Duodenal mucosa (tissue), 2 donors: ENCODE results near the gene METTL22.

Source experiments
- H3K27ac ChIP-seq: one replicate; pipeline ENCODE4 v1.7.0; 2013; ENCODE audit warnings: low read depth, low read length
- H3K27me3 ChIP-seq, 2 donors: one replicate each; pipeline ENCODE4 v1.7.0; 2013; ENCODE audit warnings: low read length in 2 of 2, control low read depth in 1 of 2; ENCODE audit not compliant: insufficient read depth in 2 of 2, control insufficient read depth in 1 of 2
- H3K36me3 ChIP-seq, 2 donors: one replicate each; pipeline ENCODE4 v1.7.0; 2013; ENCODE audit warnings: low read length in 2 of 2, control low read depth in 1 of 2; ENCODE audit not compliant: insufficient read depth in 2 of 2, control insufficient read depth in 1 of 2
- H3K4me1 ChIP-seq, 2 donors: one replicate each; pipeline ENCODE4 v1.7.0; 2013; ENCODE audit warnings: low read length in 2 of 2, control low read depth in 1 of 2; ENCODE audit not compliant: insufficient read depth in 2 of 2, control insufficient read depth in 1 of 2
- H3K4me3 ChIP-seq, 2 donors: one replicate each; pipeline ENCODE4 v1.7.0; 2013; ENCODE audit warnings: low read length in 2 of 2, low read depth in 1 of 2
- H3K9ac ChIP-seq, 2 donors: one replicate each; pipeline ENCODE4 v1.7.0; 2013; ENCODE audit warnings: low read length in 2 of 2, low read depth in 1 of 2
- H3K9me3 ChIP-seq, 2 donors: one replicate each; pipeline ENCODE4 v1.7.0; 2013; ENCODE audit warnings: low read length in 2 of 2, control low read depth in 1 of 2; ENCODE audit not compliant: control insufficient read depth in 1 of 2

METTL22 gene

GRCh38 chr16:8583199-8583598, 38.3 kb upstream of the METTL22 start:
- H3K36me3 ChIP-seq: no peaks in the 10 kb centered on the region
- H3K4me3 ChIP-seq: no peak overlapping the region
- no peaks in the 10 kb centered on the region for H3K9me3 ChIP-seq
- H3K9ac ChIP-seq: no peak overlapping the region
- H3K4me1 ChIP-seq: no peaks in the 10 kb centered on the region
- no peak overlapping the region for H3K27ac ChIP-seq
- H3K27me3 ChIP-seq: peaks cover 4 to 8% of the 10 kb centered on the region in 2 donors

GRCh38 chr16:8583732-8584131, 37.8 kb upstream of the METTL22 start:
- no peaks in the 10 kb centered on the region for H3K4me1 ChIP-seq
- H3K27me3 ChIP-seq: peaks cover 10 to 13% of the 10 kb centered on the region in 2 donors
- no peaks in the 10 kb centered on the region for H3K36me3 ChIP-seq
- H3K9me3 ChIP-seq: no peaks in the 10 kb centered on the region
- H3K27ac ChIP-seq: no peak overlapping the region
- H3K4me3 ChIP-seq: no peak overlapping the region
- no peak overlapping the region for H3K9ac ChIP-seq

DNA sequence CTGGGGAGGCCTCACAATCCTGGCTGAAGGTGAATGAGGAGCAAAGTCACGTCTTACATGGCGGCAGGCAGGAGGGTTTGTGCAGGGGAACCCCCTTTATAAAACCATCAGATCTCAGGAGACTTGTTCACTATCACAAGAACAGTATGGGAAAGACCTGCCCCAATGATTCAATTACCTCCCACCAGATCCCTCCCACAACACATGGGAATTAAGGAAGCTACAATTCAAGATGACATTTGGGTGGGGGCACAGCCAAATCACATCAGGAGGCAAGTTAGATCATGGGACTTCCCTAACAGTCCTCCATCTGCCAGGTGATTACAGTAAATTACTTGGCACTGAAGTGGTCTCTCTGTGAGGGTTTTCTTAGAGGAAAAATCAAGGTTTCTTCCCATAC, 36.5 kb upstream of the METTL22 start:
- Histone ChIP-seq H3K4me3 (no peak overlapping the region), H3K9me3 (no peaks in the 10 kb centered on the region), H3K27me3 (peaks cover 21 to 26% of the 10 kb centered on the region in 2 donors), H3K9ac (no peak overlapping the region), H3K27ac (no peak overlapping the region), H3K36me3 (no peaks in the 10 kb centered on the region), H3K4me1 (no peaks in the 10 kb centered on the region)

GRCh38 chr16:8585857-8586256, 35.6 kb upstream of the METTL22 start:
- no peaks in the 10 kb centered on the region for H3K36me3 ChIP-seq
- H3K9ac ChIP-seq: no peak overlapping the region
- no peaks in the 10 kb centered on the region for H3K4me1 ChIP-seq
- no peaks in the 10 kb centered on the region for H3K9me3 ChIP-seq
- no peak overlapping the region for H3K27ac ChIP-seq
- no peak overlapping the region for H3K4me3 ChIP-seq
- peaks cover 29 to 34% of the 10 kb centered on the region in 2 donors for H3K27me3 ChIP-seq

DNA sequence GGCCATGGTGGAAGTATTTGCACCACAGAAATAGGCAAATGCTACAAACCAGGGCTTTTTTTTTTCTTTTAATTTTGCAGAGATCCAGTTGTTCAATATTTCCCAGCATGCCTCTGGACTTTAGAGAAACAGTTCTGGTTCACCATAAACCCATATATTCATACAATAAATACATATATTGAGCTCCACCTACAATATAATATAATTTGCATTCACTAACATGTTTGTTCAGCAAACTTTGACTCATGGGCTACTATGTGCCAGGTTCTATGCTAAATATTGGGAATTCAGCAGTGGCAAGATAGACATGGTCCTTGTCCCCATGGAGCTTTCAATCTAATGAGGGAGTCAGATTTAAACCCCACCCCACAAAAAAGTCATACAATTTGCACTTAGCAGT, 34.4 kb upstream of the METTL22 start:
- no peak overlapping the region for H3K27ac ChIP-seq
- no peaks in the 10 kb centered on the region for H3K9me3 ChIP-seq
- H3K9ac ChIP-seq: no peak overlapping the region
- no peaks in the 10 kb centered on the region for H3K4me1 ChIP-seq
- H3K27me3 ChIP-seq: peaks cover 30 to 42% of the 10 kb centered on the region in 2 donors
- H3K4me3 ChIP-seq: no peak overlapping the region
- no peaks in the 10 kb centered on the region for H3K36me3 ChIP-seq

DNA sequence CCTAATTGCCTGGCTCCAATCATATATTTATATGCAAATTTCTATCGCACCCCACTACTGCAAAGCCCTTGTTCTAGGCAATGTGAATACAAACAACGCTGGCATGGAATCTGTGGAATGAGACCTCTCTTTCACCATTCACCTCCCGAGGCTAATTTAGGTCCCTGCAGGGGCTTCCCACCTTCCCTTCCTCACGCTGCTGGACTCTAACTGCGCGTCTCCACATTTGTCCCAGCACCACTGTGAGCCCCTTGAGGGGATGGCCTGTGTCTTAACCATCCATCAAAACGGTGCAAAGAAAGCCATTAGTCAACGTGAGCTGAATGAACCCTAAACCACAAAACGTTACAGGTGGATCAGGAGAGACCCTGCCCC, 32.8 kb upstream of the METTL22 start:
- H3K27me3 ChIP-seq: peaks cover 30 to 45% of the 10 kb centered on the region in 2 donors
- H3K9ac ChIP-seq: no peak overlapping the region
- H3K9me3 ChIP-seq: no peaks in the 10 kb centered on the region
- H3K36me3 ChIP-seq: no peaks in the 10 kb centered on the region
- no peak overlapping the region for H3K27ac ChIP-seq
- H3K4me1 ChIP-seq: no peaks in the 10 kb centered on the region
- H3K4me3 ChIP-seq: no peak overlapping the region

DNA sequence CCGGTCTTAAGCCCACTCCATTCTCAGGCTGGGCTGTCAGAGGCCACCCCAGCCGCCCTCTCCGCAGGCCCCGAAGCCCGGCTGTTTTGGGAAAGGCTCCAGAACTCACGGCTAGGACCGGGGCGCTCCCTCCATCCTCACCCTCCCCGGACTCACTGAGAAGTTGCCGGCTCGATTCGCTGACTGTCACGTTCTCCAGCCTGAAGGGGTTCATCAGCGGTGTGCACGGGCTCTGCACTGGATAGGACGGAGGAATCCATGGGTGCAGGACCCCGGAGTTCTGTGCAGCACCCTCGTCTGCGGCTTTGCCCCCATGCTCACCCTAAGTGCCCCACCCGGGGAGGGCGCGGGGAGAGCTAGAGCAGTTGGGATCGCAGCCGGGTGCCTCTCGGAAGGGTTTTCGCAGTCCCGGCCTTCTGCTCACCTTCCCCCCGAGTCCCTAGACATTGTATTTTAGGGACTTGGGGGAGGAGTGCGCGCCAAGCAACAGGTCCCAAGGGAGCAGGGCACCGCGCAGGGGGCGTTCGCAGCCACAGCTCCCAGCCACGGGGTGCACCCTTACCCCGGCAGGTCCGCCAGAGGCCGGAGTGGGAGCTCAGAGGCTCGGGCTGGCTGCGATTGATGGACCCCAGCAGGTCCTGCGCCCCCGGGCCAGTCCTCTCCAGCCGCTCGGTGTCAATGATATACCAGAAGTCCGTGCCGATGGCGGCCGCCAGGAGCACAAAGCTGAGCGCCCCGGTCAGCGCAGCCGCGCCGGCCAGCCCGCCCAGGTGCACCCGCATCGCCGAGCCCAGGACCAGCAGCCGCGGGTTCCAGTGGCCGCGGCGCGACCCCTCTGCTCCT, 32.2 kb upstream of the METTL22 start:
- H3K4me1 ChIP-seq: no peaks in the 10 kb centered on the region
- no peaks in the 10 kb centered on the region for H3K36me3 ChIP-seq
- no peak overlapping the region for H3K4me3 ChIP-seq
- no peaks in the 10 kb centered on the region for H3K9me3 ChIP-seq
- H3K9ac ChIP-seq: no peak overlapping the region
- H3K27me3 ChIP-seq: peaks cover 30 to 45% of the 10 kb centered on the region in 2 donors
- no peak overlapping the region for H3K27ac ChIP-seq

GRCh38 chr16:8589900-8590688, 31.4 kb upstream of the METTL22 start, which contains the start of gene TMEM114:
TMEM114 (minus strand) TSS chr16:8590511; CDS start chr16:8589838, 673 bp downstream.
- H3K4me1 ChIP-seq: no peaks in the 10 kb centered on the region
- no peaks in the 10 kb centered on the region for H3K9me3 ChIP-seq
- peaks cover 30 to 45% of the 10 kb centered on the region in 2 donors for H3K27me3 ChIP-seq
- H3K27ac ChIP-seq: no peak within 1 kb of the TSS
- no peak within 1 kb of the TSS for H3K4me3 ChIP-seq
- no peaks in the 10 kb centered on the region for H3K36me3 ChIP-seq
- H3K9ac ChIP-seq: no peak within 1 kb of the TSS

DNA sequence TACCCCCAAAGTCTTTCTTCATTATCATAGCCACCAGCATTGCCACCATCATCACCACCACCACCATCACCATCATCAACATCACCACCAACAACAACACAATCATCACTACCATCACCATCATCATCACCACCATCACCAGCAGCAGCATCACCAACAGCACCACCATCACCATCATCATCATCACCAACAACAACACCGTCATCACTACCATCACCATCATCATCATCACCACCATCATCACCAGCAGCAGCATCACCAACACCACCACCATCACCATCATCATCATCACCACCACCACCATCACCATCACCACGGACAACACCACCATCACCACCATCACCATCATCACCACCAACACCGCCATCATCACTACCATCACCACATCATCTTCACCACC, 30.7 kb upstream of the METTL22 start:
- H3K4me1 ChIP-seq: no peaks in the 10 kb centered on the region
- H3K9ac ChIP-seq: no peak overlapping the region
- H3K27me3 ChIP-seq: peaks cover 30 to 45% of the 10 kb centered on the region in 2 donors
- no peaks in the 10 kb centered on the region for H3K36me3 ChIP-seq
- H3K27ac ChIP-seq: no peak overlapping the region
- no peak overlapping the region for H3K4me3 ChIP-seq
- no peaks in the 10 kb centered on the region for H3K9me3 ChIP-seq

- Histone ChIP-seq H3K27ac (no peak overlapping the region), H3K9me3 (no peaks in the 10 kb centered on the region), H3K27me3 (peaks cover 30 to 45% of the 10 kb centered on the region in 2 donors), H3K9ac (no peak overlapping the region), H3K4me3 (no peak overlapping the region), H3K4me1 (no peaks in the 10 kb centered on the region), H3K36me3 (no peaks in the 10 kb centered on the region)
Measured at GRCh38 chr16:8591451-8591850, 30.0 kb upstream of the METTL22 start.
